Type B pancreatic cell (in vitro differentiated cells): ENCODE measurements around the gene SELP. TPM values are rescaled to one million over a fixed set of nuclear protein-coding genes. Genes with fewer than 3 reads are reported as not detected.

Source experiments
- DNase-seq: peaks from one replicate; pipeline ENCODE4 v3.0.0; 2021; ENCODE audit warnings: mixed read lengths; ENCODE audit not compliant: unreplicated experiment; ENCODE audit errors: extremely low spot score
- H3K27ac Mint-ChIP-seq: 2 replicates; pipeline ENCODE4 v1.8.0; 2021; ENCODE audit warnings: mild to moderate bottlenecking, mixed read lengths
- H3K27me3 Mint-ChIP-seq: 2 replicates; pipeline ENCODE4 v1.8.0; 2021; ENCODE audit warnings: mixed read lengths
- H3K36me3 Mint-ChIP-seq: 2 replicates; pipeline ENCODE4 v1.8.0; 2021; ENCODE audit warnings: mixed read lengths
- H3K4me1 Mint-ChIP-seq: one replicate; pipeline ENCODE4 v1.8.0; 2021; ENCODE audit warnings: mixed read lengths; ENCODE audit not compliant: unreplicated experiment
- H3K4me3 Mint-ChIP-seq: 2 replicates; pipeline ENCODE4 v1.8.0; 2021; ENCODE audit warnings: mild to moderate bottlenecking, mixed read lengths
- H3K9me3 Mint-ChIP-seq: 2 replicates; pipeline ENCODE4 v1.8.0; 2021; ENCODE audit warnings: mixed read lengths
- CTCF ChIP-seq: fragments of 200-600 bp; sonication (generic); conservative IDR thresholded peaks from 2 replicates; pipeline ENCODE4 v1.5.0; 2021; ENCODE audit warnings: antibody characterized with exemption, mild to moderate bottlenecking
- total RNA-seq: library from RNA; stranded (reverse); gene quantifications from 2 replicates; pipeline ENCODE4 v1.2.1, GENCODE V29; 2021; ENCODE audit warnings: low replicate concordance

The SELP gene
- total RNA-seq, 1 donor from 2014 or later = 0.31 TPM

GRCh38 chr1:169565335-169566271 is 64.3 kb downstream of the SELP start:
- no peak for TF ChIP-seq CTCF
- Mint-ChIP-seq H3K36me3 (no peaks in the 10 kb centered on the region), H3K27ac (peak overlapping the region; percentile 27), H3K4me1 (no peaks in the 10 kb centered on the region), H3K4me3 (no peak overlapping the region), H3K27me3 (peaks cover 3% of the 10 kb centered on the region), H3K9me3 (peaks cover 8% of the 10 kb centered on the region)
- no peak for DNase-seq

- Mint-ChIP-seq H3K9me3 (peaks cover 8% of the 10 kb centered on the region), H3K4me1 (no peaks in the 10 kb centered on the region), H3K36me3 (no peaks in the 10 kb centered on the region), H3K4me3 (no peak overlapping the region), H3K27me3 (peaks cover 3% of the 10 kb centered on the region), H3K27ac (no peak overlapping the region)
- TF ChIP-seq CTCF = no peak
- DNase-seq = no peak
Observed at GRCh38 chr1:169563650-169564049, 66.3 kb downstream of the SELP start.

GRCh38 chr1:169563019-169563615 is 66.8 kb downstream of the SELP start:
- no peak for TF ChIP-seq CTCF
- H3K4me3 Mint-ChIP-seq = no peak overlapping the region

DNA sequence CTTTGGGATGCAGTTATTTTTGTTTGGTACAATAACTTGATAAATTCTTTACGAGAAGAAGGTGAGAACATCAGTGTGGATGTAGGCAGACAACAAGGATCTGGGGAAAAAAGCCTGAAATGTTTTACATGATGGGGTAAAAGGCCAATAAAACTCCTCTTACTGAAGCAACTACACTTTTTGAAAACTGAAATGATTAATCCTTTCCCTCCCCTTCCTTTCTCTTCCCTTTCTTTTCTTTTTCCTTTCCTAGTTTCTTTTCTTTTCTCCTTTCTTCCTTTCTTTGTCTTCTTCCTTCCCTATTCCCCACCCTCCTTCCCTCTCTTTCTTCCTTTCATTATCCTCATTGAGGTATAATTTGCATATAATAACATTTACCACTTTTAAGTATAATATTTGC is 68.2 kb downstream of the SELP start:
- peaks cover 3% of the 10 kb centered on the region for H3K27me3 Mint-ChIP-seq
- no peaks in the 10 kb centered on the region for H3K36me3 Mint-ChIP-seq
- no peak overlapping the region for H3K27ac Mint-ChIP-seq

More at GRCh38 chr1:169563019-169563615, 66.8 kb downstream of the SELP start:
- no peaks in the 10 kb centered on the region for H3K36me3 Mint-ChIP-seq
- no peak overlapping the region for H3K27ac Mint-ChIP-seq
- no peak for DNase-seq
- no peaks in the 10 kb centered on the region for H3K4me1 Mint-ChIP-seq
- H3K27me3 Mint-ChIP-seq = peaks cover 3% of the 10 kb centered on the region
- H3K9me3 Mint-ChIP-seq = peaks cover 8% of the 10 kb centered on the region

GRCh38 chr1:169557131-169557530 is 72.8 kb downstream of the SELP start:
- Mint-ChIP-seq H3K27me3 (peaks cover 3% of the 10 kb centered on the region), H3K36me3 (no peaks in the 10 kb centered on the region), H3K4me3 (no peak overlapping the region), H3K9me3 (no peaks in the 10 kb centered on the region), H3K4me1 (no peaks in the 10 kb centered on the region), H3K27ac (no peak overlapping the region)
- TF ChIP-seq CTCF = no peak
- no peak for DNase-seq

More for the DNA sequence above, 68.2 kb downstream of the SELP start:
- no peak for DNase-seq
- H3K4me1 Mint-ChIP-seq = no peaks in the 10 kb centered on the region
- H3K4me3 Mint-ChIP-seq = no peak overlapping the region
- no peak for TF ChIP-seq CTCF
- peaks cover 8% of the 10 kb centered on the region for H3K9me3 Mint-ChIP-seq
